IPS-NIHi7 (cell line): Measurements from ENCODE around the gene NLK.
"Not testable (repeated sequence)": the region's sequence is repeated elsewhere in the genome, so short reads cannot be mapped to it uniquely, and the experiment has no call there.

ENCODE experiments used
- DNase-seq: peaks from one replicate; pipeline ENCODE4 v3.0.0; 2012; ENCODE audit warnings: mixed read lengths; ENCODE audit errors: extremely low spot score

NLK gene

DNA sequence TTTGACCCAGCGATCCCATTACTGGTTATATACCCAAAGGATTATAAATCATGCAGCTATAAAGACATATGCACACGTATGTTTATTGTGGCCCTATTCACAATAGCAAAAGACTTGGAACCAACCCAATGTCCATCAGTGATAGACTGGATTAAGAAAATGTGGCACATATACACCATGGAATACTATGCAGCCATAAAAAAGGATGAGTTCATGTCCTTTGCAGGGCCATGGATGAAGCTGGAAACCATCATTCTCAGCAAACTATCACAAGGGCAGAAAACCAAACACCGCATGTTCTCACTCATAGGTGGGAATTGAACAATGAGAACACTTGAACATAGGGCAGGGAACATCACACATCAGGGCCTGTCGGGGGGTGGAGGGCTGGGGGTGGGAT, 112.9 kb downstream of the NLK start:
- DNase-seq = not testable (repeated sequence)

DNA sequence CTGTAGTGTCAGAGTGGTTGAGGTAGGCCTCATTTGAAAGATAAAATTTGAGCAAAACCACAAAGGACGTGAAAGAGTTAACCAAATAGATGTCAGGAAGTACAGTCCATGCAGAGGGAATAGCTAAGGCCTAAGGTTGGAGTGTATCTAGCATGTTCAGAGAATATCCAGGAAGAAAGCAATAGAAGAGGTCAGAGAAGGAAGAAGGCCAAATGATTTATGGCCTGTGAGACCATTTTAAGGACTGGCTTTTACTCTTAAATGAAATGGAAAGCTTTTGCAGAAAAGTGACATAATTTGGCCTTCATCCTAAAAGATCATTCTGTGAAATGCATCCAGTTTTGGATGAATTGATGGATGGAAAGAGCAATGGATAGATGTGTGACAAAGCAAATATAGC, 116.5 kb downstream of the NLK start:
- no peak for DNase-seq

DNA sequence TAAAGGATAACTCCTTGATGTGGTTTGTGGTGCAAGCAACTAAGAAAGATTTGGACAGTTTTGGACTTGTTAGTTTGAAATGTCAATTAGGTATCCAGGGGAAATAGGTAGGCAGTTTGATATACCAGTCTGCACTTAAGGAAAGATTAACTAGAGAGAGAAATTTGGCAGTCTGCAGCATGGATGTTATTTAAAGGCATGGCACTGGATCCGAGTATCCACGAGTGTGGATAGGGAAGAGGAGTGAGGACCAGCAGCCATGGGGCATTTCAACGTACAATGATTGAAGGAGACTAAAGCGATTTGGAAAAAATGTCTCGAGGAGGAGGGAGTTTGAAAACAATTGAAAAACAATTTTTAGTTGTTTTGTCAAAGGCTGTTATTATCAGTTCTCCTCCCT, 117.4 kb downstream of the NLK start:
- no peak for DNase-seq

DNA sequence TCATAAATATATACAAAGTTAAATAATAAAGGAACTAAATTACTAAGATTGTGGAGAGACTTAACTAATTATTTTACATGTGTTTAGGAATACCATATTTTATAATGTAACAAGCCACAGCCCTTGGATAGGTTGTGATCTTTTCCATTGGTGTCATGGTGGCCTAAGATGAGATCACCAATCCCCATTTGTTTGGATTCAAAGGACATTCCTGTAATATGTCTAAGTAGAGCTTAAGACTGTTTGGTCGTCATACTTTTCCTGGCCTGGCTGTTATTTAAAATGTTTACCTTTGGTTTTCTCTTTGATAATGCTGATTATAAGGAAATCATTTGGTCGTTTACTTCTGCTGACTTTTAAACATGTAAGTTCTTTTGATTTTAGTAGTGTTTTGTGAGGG, 118.1 kb downstream of the NLK start:
- DNase-seq = no peak

DNA sequence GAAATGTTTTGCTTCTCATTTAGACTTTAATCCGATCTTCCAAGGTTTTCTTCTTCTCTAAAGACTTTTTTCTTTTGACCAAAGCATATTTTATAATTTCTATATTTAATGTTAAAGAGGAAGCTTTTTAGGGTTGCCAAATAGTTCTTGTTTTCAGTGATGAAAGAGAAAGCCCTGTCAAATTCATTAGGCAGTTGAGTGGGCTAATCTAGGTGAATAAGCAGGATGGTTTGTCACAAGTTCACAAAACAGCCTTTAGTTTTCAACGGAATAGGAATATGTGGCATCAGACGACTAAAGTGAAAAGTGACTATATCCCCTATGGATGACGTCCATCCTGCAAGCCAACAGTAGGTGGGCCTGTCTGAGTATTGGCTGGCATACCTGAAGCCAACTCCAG, 118.8 kb downstream of the NLK start:
- DNase-seq = no peak

DNA sequence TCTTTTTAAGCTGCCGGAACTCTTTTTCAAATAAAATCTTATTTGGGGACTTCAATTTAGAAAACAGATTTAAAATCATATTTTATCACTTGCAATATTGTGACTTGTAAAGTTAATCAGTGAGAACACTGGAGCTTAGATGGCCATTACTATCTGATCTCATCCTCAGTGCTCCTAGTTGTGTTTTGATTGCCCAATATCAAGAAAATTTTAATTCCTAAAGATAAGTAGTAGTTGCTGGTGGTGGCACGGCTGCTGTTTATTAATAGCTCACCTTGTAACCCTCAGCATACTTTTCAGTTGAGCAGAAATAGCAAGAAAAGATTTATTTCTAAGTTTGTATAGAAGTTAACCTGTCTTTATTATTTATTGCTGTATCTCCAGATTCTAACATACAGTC, 124.0 kb downstream of the NLK start:
- DNase-seq = no peak

DNA sequence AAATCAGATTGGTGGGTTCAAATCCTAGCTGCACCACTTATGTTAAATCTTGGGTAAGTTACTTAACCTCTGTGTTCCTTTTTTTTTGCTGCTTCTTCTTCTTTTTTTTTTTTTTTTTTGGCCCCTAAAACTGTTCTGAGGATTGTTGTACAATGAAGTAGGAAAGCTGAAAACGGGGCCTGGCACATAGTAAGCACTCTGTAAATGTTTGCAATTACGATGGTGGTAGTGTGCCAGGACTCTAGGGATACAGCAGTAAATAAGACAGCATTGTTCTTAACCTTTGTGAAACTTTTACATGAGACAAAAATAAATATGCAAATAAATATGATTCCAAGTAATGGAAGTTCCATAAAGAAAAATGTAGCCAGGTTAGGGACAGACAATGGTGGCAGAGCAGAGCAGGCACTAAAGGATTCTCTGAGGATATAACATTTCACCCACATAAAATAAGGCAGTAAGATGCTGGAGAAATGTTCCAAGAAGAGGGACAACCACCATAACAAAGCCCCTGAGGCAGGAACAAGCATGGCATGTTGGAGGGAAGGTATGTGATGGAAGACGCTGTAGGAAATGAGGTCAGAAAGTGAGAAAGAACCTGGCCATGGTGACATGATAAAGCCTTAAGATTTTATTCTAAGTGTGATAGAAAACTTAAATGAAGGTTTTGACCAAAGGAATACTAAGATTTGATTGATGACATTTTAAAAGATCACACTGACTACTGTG, 127.3 kb downstream of the NLK start:
- no peak for DNase-seq

DNA sequence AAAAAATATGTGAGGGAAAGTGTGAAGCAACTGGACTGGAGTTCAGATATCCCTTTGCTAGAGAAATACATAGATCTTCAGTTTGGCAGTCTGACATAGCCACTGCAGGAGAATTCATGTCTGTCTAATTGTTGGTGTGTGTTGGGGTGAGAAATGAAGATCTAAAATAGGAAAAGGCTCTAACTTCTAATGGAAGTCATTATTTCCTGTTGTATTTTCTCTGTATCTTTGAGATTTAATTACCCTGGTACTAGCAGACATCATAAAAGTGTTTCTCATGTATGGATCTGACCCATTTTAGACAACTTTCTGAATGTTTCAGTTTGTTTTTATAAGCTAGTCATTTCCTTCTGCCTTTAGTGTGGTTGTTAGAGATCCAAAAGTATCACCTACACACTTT, 128.3 kb downstream of the NLK start:
- DNase-seq = no peak

DNA sequence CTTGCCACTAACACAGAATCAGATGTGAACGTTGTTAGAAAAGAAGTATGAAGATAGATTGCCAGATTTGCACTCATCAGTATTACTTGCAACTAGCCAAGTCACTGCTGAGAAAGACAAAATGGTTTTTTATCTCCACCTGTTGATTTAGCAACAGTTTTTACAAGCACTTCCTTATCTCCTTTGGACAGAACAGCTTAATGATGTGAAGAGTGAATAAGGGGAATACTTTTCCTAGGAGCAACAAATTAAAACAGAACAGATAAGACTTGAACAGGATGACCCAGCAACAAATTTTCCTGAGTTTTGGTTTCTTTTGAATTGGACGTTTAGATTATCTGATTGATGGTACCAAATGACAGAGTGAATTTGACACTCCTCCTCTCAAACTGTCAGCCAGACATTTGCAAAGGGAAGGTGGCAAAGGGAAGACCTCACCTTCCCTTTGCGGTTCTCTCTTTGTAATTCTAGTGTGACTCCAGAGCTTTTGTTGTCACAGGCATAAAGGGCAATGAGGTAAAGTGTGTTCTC, 130.6 kb downstream of the NLK start:
- peak; percentile 39 for DNase-seq

DNA sequence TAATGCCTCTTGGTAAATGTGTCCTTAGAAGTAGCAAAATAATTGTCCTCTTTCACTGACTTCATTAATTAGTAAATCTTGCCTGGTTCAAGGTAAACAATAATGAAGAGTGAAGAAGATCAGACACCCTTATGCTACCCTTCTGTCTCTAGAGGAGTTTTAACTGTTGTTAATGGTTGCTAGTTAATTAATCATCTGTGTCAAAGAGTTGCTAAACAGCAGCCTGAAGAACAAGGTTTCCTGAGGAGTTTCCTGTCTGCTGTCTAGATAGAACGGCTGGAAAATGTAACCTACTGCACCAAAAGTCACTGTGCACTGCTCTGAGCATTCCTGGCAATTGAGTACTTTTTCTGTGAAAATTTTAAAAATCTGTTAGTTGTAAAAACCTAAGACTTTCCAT, 131.3 kb downstream of the NLK start:
- DNase-seq = peak; percentile 13

DNA sequence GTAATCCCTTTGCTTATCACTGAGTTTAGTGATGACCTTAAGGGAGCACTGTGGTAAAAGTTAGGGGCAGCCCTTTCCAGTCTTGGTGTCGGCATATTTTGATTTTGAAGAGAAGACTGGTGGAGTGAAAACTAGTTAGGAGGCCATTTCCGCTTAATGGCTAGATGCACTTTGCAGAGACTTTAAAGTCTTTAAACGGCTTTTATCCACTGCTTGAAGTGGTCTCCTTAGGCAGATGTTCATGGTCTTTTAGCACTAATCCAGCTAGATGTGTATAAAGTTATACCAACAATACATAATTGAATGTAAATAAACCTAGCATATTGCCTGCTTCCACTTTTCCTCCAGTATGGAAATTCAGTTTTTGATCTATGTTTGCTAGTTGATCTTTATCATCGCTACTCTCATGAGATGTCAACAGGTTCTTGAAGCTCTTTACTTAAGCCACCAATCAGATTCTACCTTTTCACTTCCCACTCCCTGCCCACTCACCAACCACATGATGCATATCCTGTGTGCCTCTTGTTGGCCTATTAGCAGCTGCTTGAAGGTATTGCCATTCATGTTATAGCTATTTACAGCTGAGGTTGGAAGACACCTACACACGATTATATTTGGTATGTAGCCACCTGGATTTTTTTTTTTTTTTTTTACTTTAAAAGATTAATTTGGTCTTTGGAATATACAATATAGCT, 132.0 kb downstream of the NLK start:
- DNase-seq = peak; percentile 18

DNA sequence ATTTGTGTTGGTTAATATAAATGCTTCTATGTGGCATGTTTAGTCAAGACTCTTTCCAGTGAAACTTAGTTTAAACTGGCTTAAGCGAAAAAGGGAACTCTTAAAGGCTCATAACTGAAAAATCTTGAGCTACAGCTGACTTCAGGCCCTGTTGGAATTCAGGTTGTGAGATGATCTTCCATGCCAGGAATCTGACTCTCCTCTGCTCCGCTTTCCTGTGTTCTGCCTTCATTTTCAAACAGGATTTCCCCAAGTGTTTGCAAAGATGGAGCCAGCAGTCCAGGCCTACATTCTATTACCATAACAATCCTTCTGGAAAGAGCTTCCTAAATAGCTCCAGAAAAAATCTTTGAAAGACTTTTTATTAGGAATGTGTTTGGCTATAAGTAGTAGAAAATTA, 134.9 kb downstream of the NLK start:
- no peak for DNase-seq

DNA sequence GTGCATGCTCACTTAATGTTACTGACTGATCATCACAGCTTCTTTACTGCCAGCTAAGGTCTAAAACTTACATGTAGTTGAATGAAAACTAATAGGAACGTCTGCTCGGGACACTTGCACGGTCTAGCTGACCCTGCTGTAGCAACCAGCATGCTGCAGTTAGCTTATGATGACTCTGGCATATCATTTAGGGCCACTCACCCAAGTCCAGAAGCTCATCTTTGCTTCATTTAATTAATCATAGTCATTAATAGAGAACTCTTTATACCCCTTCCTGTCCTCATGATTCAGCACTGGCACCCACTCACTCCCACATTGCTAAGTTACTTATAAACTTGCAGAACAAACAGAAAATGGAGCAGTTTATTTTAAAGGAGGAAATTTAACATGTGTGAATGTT, 136.3 kb downstream of the NLK start:
- DNase-seq = no peak

DNA sequence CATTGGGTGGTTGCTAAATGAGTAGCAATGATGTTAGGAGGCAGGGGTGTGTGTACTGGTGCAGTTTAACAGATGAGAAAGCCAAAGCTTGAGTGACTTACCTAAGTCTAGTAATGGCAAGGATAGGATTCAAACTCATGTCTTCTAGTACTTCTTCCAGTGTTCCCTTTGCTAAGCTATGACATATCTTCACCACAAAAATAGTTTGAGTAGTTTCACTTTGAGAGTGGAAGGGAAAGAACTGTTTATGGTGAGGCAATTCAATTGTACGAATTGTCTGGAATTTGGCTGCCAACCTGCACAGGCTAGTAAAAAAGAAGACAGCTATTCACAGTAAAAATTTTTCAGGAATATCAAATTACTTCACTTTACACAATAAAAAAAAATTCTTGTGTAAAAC, 138.0 kb downstream of the NLK start:
- no peak for DNase-seq

DNA sequence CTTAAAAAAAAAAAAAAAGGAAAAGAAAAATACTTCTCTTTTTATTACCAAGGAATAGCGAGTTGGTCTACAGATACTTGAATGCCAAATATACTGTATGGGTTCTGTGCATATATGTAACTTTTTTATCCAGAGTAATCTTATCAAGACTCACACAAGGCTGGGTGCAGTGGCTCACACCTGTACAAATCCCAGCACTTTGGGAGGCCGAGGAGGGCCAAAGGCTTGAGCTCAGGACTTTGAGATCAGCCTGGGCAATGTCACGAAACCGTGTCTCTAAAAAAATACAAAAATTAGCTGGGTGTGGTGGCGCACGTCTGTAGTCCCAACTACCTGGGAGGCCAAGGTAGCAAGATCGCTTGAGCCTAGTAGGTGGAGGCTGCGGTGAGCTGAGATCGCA, 139.1 kb downstream of the NLK start:
- no peak for DNase-seq

DNA sequence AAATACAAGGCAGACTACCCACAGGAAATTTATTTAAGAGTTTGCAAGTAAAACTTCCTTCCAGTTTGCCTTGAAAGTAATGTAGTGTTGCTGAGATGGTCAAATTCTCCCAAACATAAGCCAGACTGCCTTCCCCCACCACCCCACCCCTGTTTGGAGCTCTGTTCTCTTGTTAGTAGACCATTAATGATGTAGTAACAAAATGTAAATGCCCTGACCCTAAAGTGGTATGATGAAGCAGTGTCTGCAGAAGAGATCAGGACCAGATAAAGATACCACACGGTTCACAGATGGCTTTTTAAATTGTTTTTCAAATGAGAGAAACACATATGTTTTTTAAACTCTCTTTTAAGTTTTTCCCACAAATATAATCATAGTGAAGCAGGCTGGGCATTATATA, 140.1 kb downstream of the NLK start:
- no peak for DNase-seq

DNA sequence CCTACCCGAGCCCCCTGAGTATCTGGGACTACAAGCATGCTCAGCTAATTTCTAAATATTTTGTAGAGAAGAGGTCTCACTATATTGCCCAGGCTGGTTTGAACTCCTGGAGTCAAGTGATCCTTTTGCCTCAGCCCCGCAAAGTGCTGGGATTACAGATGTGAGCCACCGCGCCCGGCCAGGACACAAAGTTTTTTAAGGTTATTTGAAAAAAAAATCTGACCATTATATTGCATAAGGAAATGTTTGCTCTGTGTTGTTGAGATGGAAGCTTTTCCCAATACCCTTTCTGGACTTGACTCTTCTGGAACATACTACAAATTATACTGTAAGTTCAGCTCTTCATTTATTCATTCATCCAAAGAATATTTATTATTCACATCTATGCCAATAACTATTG, 143.2 kb downstream of the NLK start:
- DNase-seq = no peak

DNA sequence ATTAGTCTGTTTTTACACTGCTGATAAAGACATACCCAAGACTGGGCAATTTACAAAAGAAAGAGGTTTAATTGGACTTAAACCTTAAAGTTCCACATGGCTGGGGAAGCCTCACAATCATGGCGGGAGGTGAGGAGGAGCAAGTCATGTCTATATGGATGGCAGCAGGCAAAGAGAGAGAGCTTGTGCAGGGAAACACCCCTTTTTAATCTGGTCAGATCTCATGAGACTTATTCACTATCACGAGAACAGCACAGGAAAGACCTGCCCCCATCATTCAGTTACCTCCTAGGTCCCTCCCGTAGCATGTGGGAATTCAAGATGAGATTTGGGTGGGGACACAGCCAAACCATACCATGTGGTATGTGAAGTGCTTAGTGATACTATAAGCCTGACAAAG, 144.0 kb downstream of the NLK start:
- DNase-seq = not testable (repeated sequence)

DNA sequence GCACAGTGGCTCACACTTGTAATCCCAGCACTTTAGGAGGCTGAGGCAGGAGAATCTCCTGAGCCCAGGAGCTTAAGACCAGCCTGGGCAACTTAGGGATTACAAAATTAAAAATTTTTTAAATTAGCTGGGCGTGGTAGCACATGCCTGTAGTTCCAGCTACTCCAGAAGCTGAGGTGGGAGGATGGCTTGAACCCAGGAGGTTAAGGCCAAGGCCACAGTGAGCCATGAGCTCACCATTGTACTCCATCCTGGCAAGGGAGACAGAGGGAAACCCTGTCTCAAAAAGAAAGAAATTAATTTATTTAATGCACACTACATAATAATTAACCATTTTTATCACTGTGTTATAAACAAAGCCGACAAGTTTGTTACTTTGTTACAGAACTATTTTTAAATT, 145.5 kb downstream of the NLK start:
- DNase-seq = no peak

DNA sequence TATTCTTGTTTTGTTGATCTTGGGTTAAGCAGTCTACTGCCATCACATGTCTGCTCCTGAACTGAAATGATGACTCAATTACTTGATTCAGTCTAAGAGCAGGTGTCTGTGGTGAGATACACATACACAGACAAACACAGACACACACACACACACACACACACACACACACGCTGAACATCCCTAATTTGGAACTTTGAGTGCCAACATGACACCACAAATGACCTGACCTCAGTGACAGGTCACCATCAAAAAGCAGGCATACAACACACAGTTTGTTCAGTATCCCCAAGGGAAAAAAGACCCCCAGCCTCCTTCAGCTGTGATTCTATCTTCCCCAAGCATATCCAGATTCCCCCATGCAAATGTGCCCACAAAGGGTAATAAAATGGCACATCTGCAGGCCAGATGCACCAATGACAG, 146.4 kb downstream of the NLK start:
- no peak for DNase-seq

DNA sequence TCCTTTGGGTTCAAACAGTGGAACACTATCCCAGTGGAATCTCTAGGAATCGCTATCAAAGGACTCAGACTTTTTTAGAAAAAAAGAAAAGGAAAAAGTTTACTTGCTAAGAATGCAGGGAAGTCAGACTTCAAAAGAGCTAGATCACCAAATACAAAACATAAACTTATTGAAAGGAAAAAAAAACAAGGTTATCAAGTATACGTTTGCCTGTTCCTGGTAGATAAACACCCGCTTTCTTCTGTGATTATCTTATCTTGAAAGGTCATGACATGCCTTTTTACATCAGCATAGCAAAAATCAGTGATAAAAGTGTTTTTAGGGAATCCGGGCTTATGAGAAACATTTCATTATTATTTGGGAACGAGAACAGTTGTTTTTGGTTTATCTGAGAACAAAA, 147.2 kb downstream of the NLK start:
- no peak for DNase-seq

DNA sequence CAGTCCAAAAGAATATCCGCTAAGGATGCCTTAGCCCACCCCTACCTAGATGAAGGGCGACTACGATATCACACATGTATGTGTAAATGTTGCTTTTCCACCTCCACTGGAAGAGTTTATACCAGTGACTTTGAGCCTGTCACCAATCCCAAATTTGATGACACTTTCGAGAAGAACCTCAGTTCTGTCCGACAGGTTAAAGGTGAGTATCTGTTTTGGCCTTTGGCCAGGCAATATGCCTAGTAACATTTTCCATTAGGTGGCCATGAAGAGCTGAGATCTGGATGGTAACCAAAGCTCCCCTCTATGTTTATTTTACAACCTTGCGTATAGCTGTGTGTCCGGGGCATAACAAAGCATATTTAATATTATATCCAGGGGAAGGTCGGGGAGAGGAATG, 148.5 kb downstream of the NLK start:
- DNase-seq = no peak

DNA sequence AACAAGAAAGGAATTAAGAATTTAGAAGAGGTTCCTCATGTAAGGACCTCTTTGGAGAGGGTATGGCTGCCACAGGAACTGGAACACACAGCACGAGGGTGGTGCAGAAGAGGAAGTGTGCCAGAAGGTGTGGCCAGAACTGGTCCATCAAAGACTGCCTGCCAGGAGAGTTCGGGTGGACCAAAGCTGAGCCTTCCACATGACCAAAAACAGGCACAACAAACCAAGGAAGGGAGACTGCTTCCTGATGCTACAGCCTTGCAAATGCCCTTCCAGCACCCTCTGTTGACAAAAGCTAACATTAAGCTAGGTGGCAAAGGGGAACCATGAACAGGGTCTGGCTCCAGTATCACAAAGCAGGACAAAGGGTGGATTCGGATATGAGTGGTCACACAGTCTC, 150.8 kb downstream of the NLK start:
- DNase-seq = peak; percentile 28
